Gastroesophageal sphincter (tissue), 4 donors: ENCODE measurements around the gene LMTK3. TPM values are rescaled to one million over a fixed set of nuclear protein-coding genes. Genes with fewer than 3 reads are reported as not detected.

Experiments used
- ATAC-seq: fragments of 150-250 bp; one replicate; pipeline ENCODE4 v1.9.1; 2016; ENCODE audit warnings: mild to moderate bottlenecking, moderate library complexity
- H3K27ac ChIP-seq, 4 donors: fragments of 200-600 bp; sonication (generic) in 3 of 4; 1 replicate in 3 of 4; 2 replicates in 1 of 4; pipeline ENCODE4 v1.5.1; 2016 to 2019
- H3K27me3 ChIP-seq: fragments of 200-600 bp; sonication (generic); one replicate; pipeline ENCODE4 v1.5.1; 2019
- H3K36me3 ChIP-seq, 2 donors: fragments of 200-600 bp; sonication (generic); one replicate each; pipeline ENCODE4 v1.5.1; 2019; ENCODE audit warnings: control low read depth in 1 of 2
- H3K4me1 ChIP-seq, 3 donors: fragments of 200-600 bp; sonication (generic); 1 replicate in 2 of 3; 2 replicates in 1 of 3; pipeline ENCODE4 v1.5.1; 2016 to 2019; ENCODE audit warnings: control low read depth in 2 of 3
- H3K4me3 ChIP-seq, 2 donors: fragments of 200-600 bp; sonication (generic); one replicate each; pipeline ENCODE4 v1.5.1; 2019; ENCODE audit warnings: mild to moderate bottlenecking in 1 of 2, moderate library complexity in 1 of 2
- H3K9me3 ChIP-seq, 3 donors: fragments of 200-600 bp; sonication (generic); one replicate each; pipeline ENCODE4 v1.5.1; 2017 to 2019; ENCODE audit warnings: control low read depth in 2 of 3
- CTCF ChIP-seq, 4 experiments: fragments of 200-600 bp in 2 of 4; fragments of 450-650 bp in 2 of 4; sonication (generic) in 1 of 4; IDR thresholded peaks; one replicate each; pipeline ENCODE4 v1.5.1; 2017 to 2019; ENCODE audit warnings: antibody characterized with exemption in 4 of 4, mild to moderate bottlenecking in 2 of 4, moderate library complexity in 2 of 4
- EP300 ChIP-seq: sonication (generic); formaldehyde crosslinking; IDR thresholded peaks from one replicate; pipeline ENCODE4 v1.6.1; 2017; ENCODE audit warnings: antibody characterized with exemption, mild to moderate bottlenecking
- POLR2A ChIP-seq, 2 donors: fragments of 450-650 bp; IDR thresholded peaks; one replicate each; pipeline ENCODE4 v1.6.1; 2017; ENCODE audit warnings: antibody characterized with exemption in 2 of 2, mild to moderate bottlenecking in 2 of 2, moderate library complexity in 1 of 2
- POLR2AphosphoS5 ChIP-seq: sonication (generic); formaldehyde crosslinking; IDR thresholded peaks from one replicate; pipeline ENCODE4 v1.6.1; 2017; ENCODE audit warnings: antibody characterized with exemption
- WGBS, 2 donors: methylation state at CpG; one replicate each; pipeline ENCODE4 v1.1.5; 2018; ENCODE audit warnings: low coverage in 1 of 2; 5-methylcytosine and 5-hydroxymethylcytosine counted together
- total RNA-seq, 4 donors: library from RNA; depleted of rRNA; stranded (reverse); fragments of >200 nt; gene quantifications; one replicate each; pipeline ENCODE4 v1.1.0, GENCODE V29; 2016

LMTK3 gene
- total RNA-seq, 4 donors from 2014 or later = 0.13 to 1.2 (median 0.30) TPM

GRCh38 chr19:48478339-48479256 lies 33.0 kb downstream of the LMTK3 start:
- H3K36me3 ChIP-seq = peaks cover 0 to 59% of the 10 kb centered on the region in 2 donors

GRCh38 chr19:48477698-48478338 lies 33.8 kb downstream of the LMTK3 start:
- H3K4me1 ChIP-seq = peaks cover 0 to 29% (median 3%) of the 10 kb centered on the region in 3 donors
- H3K27ac ChIP-seq = peak overlapping the region in 2 of 4 donors; percentile 5 to 36
- ATAC-seq = no peak
- no peaks in the 10 kb centered on the region for H3K27me3 ChIP-seq
- no peaks in the 10 kb centered on the region for H3K9me3 ChIP-seq
- WGBS, 2 donors = 78% methylated on average over 3 of the region's 22 CpGs; no CpG with 5 or more reads in 1 of the 2 donors
- no peak for TF ChIP-seq POLR2A (IDR thresholded peaks at IDR 0.05)
- no peak for TF ChIP-seq POLR2AphosphoS5
- TF ChIP-seq CTCF (IDR thresholded peaks at IDR 0.05) = no peak
- TF ChIP-seq EP300 = no peak
- no peak overlapping the region for H3K4me3 ChIP-seq
- H3K36me3 ChIP-seq = peaks cover 0 to 67% of the 10 kb centered on the region in 2 donors

More at GRCh38 chr19:48478339-48479256, 33.0 kb downstream of the LMTK3 start:
- no peak for ATAC-seq
- 79 to 80% methylated on average over 3 to 6 of the region's 29 CpGs for WGBS, 2 donors
- no peaks in the 10 kb centered on the region for H3K9me3 ChIP-seq
- peaks cover 0 to 29% (median 3%) of the 10 kb centered on the region in 3 donors for H3K4me1 ChIP-seq
- TF ChIP-seq POLR2A (IDR thresholded peaks at IDR 0.05) (no peak), POLR2AphosphoS5 (no peak), EP300 (no peak), CTCF (IDR thresholded peaks at IDR 0.05) (no peak)
- no peak overlapping the region for H3K4me3 ChIP-seq
- H3K27me3 ChIP-seq = no peaks in the 10 kb centered on the region
- peak overlapping the region in 3 of 4 donors; percentile 5 to 95 (median 17) for H3K27ac ChIP-seq

GRCh38 chr19:48477067-48477685 lies 34.5 kb downstream of the LMTK3 start:
- Histone ChIP-seq H3K27me3 (no peaks in the 10 kb centered on the region), H3K9me3 (no peaks in the 10 kb centered on the region), H3K4me1 (peaks cover 0 to 29% (median 3%) of the 10 kb centered on the region in 3 donors), H3K36me3 (peaks cover 0 to 73% of the 10 kb centered on the region in 2 donors), H3K4me3 (no peak overlapping the region), H3K27ac (peak overlapping the region in 1 of 4 donors; percentile 36)
- ATAC-seq = no peak
- TF ChIP-seq POLR2AphosphoS5 (no peak), EP300 (no peak), CTCF (IDR thresholded peaks at IDR 0.05) (no peak), POLR2A (IDR thresholded peaks at IDR 0.05) (no peak)
- 46 to 77% methylated on average over 3 to 4 of the region's 10 CpGs for WGBS, 2 donors

- no peak overlapping the region for H3K27ac ChIP-seq
- no peak for ATAC-seq
- peaks cover 0 to 29% (median 3%) of the 10 kb centered on the region in 3 donors for H3K4me1 ChIP-seq
- 78 to 89% methylated on average over 4 of the region's 9 CpGs for WGBS, 2 donors
- no peaks in the 10 kb centered on the region for H3K9me3 ChIP-seq
- no peaks in the 10 kb centered on the region for H3K27me3 ChIP-seq
- no peak for TF ChIP-seq POLR2AphosphoS5
- TF ChIP-seq EP300 = no peak
- TF ChIP-seq POLR2A (IDR thresholded peaks at IDR 0.05) = no peak
- TF ChIP-seq CTCF (IDR thresholded peaks at IDR 0.05) = no peak
- H3K4me3 ChIP-seq = no peak overlapping the region
- peaks cover 0 to 83% of the 10 kb centered on the region in 2 donors for H3K36me3 ChIP-seq
Observed at GRCh38 chr19:48476176-48476575, 35.5 kb downstream of the LMTK3 start.
